Heart right ventricle (tissue), 16 donors: ENCODE data around the gene RASAL2. TPM values are rescaled to one million over a fixed set of nuclear protein-coding genes. Genes with fewer than 3 reads are reported as not detected.
A peak's percentile ranks its signal among the peaks of the same experiment; 100 is the strongest.

Experiments used
- ATAC-seq, 8 donors: fragments of 200-7000 bp; cut with Tn5 transposase; one replicate each; pipeline ENCODE4 v1.9.1; 2020; ENCODE audit warnings: mild to moderate bottlenecking in 8 of 8, moderate library complexity in 8 of 8, moderate number of reproducible peaks in 1 of 8
- DNase-seq, 2 donors: peaks; one replicate each; pipeline ENCODE4 v3.0.0-alpha.2; 2020
- H3K27ac ChIP-seq, 10 donors: fragments of 200-600 bp; sonication (generic) in 2 of 10; one replicate each; pipeline versions ENCODE4 v1.5.0 to v1.8.0; 2020 to 2022; ENCODE audit warnings: mild to moderate bottlenecking in 3 of 10
- H3K27me3 ChIP-seq, 7 donors: fragments of 200-600 bp; one replicate each; pipeline ENCODE4 v1.8.0; 2021 to 2022; ENCODE audit warnings: mild to moderate bottlenecking in 2 of 7
- H3K36me3 ChIP-seq, 9 donors: fragments of 200-600 bp; sonication (generic) in 1 of 9; one replicate each; pipeline versions ENCODE4 v1.5.0 to v1.8.0; 2020 to 2022; ENCODE audit warnings: mild to moderate bottlenecking in 2 of 9
- H3K4me1 ChIP-seq, 9 donors: fragments of 200-600 bp; sonication (generic) in 1 of 9; one replicate each; pipeline versions ENCODE4 v1.5.0 to v1.8.0; 2020 to 2022; ENCODE audit warnings: mild to moderate bottlenecking in 4 of 9
- H3K4me3 ChIP-seq, 10 donors: fragments of 200-600 bp; sonication (generic) in 2 of 10; one replicate each; pipeline versions ENCODE4 v1.5.0 to v1.8.0; 2020 to 2022; ENCODE audit warnings: mild to moderate bottlenecking in 7 of 10, moderate library complexity in 2 of 10
- H3K9me3 ChIP-seq, 11 donors: fragments of 200-600 bp in 10 of 11; sonication (generic) in 2 of 11; one replicate each; pipeline versions ENCODE4 v1.5.0 to v1.8.0; 2013 to 2022; ENCODE audit warnings: mild to moderate bottlenecking in 2 of 11, control low read depth in 1 of 11, moderate library complexity in 1 of 11
- WGBS, 2 donors: extraction: QIAGEN DNeasy Blood & Tissue Kit; methylation state at CpG; one replicate each; pipeline ENCODE4 v1.1.7; 2013; ENCODE audit warnings: inconsistent platforms in 1 of 2; 5-methylcytosine and 5-hydroxymethylcytosine counted together
- intact Hi-C, 10 donors: fragments of 100-400 bp; cut with DNase I; formaldehyde crosslinking; loops; one replicate each; pipeline versions ENCODE4 v1.11.1 to v1.14.2; 2022
- polyA plus RNA-seq, 2 donors: library from polyadenylated mRNA; stranded (reverse); fragments of 200-250 nt; gene quantifications; one replicate each; pipeline ENCODE4 v1.2.3, GENCODE V29; 2013
- total RNA-seq, 10 donors: library from RNA; stranded (reverse); fragmentation: NEBNext Ultra II Directional in 3 of 10; extraction: Animal tissue kit (Norgen Biotek cat#: 25700) in 3 of 10; gene quantifications; one replicate each; pipeline versions ENCODE4 v1.2.1 to v1.2.4, GENCODE V29; 2021 to 2023
- TF ChIP-seq, protein P1 (sequence below), 9 donors: fragments of 200-600 bp; sonication (generic) in 2 of 9; IDR thresholded peaks; one replicate each; pipeline versions ENCODE4 v1.5.0 to v1.8.0; 2021 to 2022; ENCODE audit warnings: antibody characterized with exemption in 9 of 9, mild to moderate bottlenecking in 5 of 9, moderate library complexity in 1 of 9
- donor health status: Arrhythmogenic right ventricular cardiomyopathy.
- donor health status: ischemic (EF 13 %, LVEDD 7.1; RV severe dilation, severe dysfunction).
- donor health status: healthy with polysubstance abuse.
- donor health status: DM: no; HTN: yes; CAD: no.
- donor health status: DM: no; HTN: no; CAD: no.
- donor health status: ischemic (EF 25% LVEDD 6.9; RV normal size, moderate dysfunction).
- donor health status: ischemic (EF 25% LVEDD 5.7; RV mildly dilated, moderate dysfunction).
- donor health status: healthy.
- donor health status: DM: yes; HTN: yes; CAD: no.
- donor health status: Ischemic cardiomyopathy.
- donor health status: ischemic (EF 35%, LVEDD 5.7; RV mildly dilated, moderate dysfunction).
- donor health status: nonischemic (EF 11% LVEDD 7.7; RV severe dilation, severe dysfunction).
- donor health status: DM: yes; HTN: yes; CAD: no.
- donor health status: PGD.
- donor health status: ischemic (EF 29% LVEDD 5.4; RV normal size, mild dysfunction).
- donor health status: nonischemic (EF 23%, LVEDD 6.1; RV moderate dilation, normal function).

The RASAL2 gene
- total and polyA plus RNA-seq, 12 donors: 3.5 to 59.8 (median 36.2) TPM

DNA sequence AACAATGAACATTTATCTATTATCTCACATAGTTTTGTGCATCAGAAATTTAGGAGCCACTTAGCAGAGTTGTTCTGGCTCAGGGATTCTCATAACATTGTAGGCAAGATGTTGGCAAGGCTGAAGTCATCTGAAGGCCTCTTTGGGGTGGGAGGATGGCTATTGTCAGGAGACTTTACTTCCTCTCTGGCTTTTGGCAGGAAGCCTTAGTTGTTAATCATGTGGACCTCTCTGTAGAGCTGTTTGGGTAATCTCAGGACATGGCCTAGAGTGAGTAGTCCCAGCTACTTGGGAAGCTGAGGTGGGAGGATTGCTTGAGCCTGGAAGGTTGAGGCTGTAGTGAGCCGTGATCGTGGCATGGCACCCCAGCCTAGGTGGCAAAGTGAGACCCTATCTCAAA lies 40.2 kb downstream of the RASAL2 start:
- TF ChIP-seq, protein P1, sequence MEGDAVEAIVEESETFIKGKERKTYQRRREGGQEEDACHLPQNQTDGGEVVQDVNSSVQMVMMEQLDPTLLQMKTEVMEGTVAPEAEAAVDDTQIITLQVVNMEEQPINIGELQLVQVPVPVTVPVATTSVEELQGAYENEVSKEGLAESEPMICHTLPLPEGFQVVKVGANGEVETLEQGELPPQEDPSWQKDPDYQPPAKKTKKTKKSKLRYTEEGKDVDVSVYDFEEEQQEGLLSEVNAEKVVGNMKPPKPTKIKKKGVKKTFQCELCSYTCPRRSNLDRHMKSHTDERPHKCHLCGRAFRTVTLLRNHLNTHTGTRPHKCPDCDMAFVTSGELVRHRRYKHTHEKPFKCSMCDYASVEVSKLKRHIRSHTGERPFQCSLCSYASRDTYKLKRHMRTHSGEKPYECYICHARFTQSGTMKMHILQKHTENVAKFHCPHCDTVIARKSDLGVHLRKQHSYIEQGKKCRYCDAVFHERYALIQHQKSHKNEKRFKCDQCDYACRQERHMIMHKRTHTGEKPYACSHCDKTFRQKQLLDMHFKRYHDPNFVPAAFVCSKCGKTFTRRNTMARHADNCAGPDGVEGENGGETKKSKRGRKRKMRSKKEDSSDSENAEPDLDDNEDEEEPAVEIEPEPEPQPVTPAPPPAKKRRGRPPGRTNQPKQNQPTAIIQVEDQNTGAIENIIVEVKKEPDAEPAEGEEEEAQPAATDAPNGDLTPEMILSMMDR (IDR thresholded peaks at IDR 0.05): no peak
- DNase-seq: peak in 1 of 2 donors; percentile 69
- H3K27me3 ChIP-seq: no peaks in the 10 kb centered on the region
- intact Hi-C loops: loop anchor here in 1 of 10 donors (10.0 kb wide), 1 partner anchor 79 kb away; no protein-coding TSS in a partner anchor
- peak overlapping the region in 6 of 10 donors; percentile 18 to 75 (median 46) for H3K27ac ChIP-seq
- H3K36me3 ChIP-seq: no peaks in the 10 kb centered on the region
- peaks cover 3 to 57% (median 41%) of the 10 kb centered on the region in 9 donors for H3K4me1 ChIP-seq
- no peaks in the 10 kb centered on the region for H3K9me3 ChIP-seq
- 42 to 49% methylated on average over 2 of the region's 2 CpGs for WGBS, 2 donors
- ATAC-seq: peak; percentile 88 to 97 (median 92)
- H3K4me3 ChIP-seq: no peak overlapping the region

DNA sequence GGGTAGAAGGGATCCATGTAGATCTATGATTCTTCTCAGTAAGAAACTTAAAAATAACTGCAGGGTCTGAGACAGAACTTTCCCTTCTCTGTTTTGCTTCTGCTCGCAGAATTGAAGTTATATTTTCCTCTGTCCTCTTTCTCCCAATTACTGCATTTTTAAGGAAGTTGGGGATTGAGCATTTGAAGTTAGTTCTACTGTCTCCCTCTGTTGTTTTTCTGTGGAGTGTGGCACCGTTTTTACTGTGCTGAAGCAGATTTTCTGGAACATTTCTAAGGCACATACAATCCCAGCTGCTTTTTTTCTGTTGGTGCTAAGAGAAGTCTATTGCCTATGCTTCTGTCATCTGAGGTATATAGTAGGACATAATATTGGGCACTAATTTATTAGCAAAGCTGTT lies 43.3 kb downstream of the RASAL2 start:
- Histone ChIP-seq H3K27ac (peak overlapping the region in 6 of 10 donors; percentile 3 to 67 (median 38)), H3K27me3 (no peaks in the 10 kb centered on the region), H3K36me3 (no peaks in the 10 kb centered on the region), H3K4me3 (no peak overlapping the region), H3K4me1 (peaks cover 3 to 63% (median 41%) of the 10 kb centered on the region in 9 donors), H3K9me3 (no peaks in the 10 kb centered on the region)
- no peak for DNase-seq
- TF ChIP-seq, protein P1 (IDR thresholded peaks at IDR 0.05): peak in 4 of 9 donors; percentile 19 to 40 (median 32)
- intact Hi-C loops: loop anchor here in 2 of 10 donors (5.0 to 10.0 kb wide), 3 partner anchors 35 to 100 kb away; no protein-coding TSS in a partner anchor
- 20 to 38% methylated on average over 2 of the region's 2 CpGs for WGBS, 2 donors
- peak in 5 of 8 donors; percentile 17 to 70 (median 52) for ATAC-seq

DNA sequence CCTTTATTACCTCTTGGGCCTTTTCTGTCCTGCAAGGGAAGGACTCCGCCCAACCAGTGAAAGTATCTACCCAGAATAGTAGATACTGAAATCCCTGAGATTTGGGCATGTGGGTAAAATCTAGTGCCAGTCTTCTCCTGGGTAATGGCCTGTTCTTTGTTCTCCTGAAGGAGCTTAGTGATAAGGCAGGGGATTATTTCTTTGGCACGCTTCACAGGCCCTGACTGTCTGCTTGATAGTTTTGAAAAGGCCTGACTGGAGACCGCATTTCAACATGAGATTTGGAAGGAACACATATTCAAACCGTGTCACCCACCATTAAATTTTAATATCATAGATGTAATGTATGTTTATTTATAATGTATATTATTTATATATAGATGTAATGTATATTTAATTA lies 48.9 kb downstream of the RASAL2 start:
- no peak for ATAC-seq
- H3K36me3 ChIP-seq: no peaks in the 10 kb centered on the region
- intact Hi-C loops: loop anchor here in 1 of 10 donors (10.0 kb wide), 1 partner anchor 48 kb away; the partner anchor contains the start of gene RASAL2

DNA sequence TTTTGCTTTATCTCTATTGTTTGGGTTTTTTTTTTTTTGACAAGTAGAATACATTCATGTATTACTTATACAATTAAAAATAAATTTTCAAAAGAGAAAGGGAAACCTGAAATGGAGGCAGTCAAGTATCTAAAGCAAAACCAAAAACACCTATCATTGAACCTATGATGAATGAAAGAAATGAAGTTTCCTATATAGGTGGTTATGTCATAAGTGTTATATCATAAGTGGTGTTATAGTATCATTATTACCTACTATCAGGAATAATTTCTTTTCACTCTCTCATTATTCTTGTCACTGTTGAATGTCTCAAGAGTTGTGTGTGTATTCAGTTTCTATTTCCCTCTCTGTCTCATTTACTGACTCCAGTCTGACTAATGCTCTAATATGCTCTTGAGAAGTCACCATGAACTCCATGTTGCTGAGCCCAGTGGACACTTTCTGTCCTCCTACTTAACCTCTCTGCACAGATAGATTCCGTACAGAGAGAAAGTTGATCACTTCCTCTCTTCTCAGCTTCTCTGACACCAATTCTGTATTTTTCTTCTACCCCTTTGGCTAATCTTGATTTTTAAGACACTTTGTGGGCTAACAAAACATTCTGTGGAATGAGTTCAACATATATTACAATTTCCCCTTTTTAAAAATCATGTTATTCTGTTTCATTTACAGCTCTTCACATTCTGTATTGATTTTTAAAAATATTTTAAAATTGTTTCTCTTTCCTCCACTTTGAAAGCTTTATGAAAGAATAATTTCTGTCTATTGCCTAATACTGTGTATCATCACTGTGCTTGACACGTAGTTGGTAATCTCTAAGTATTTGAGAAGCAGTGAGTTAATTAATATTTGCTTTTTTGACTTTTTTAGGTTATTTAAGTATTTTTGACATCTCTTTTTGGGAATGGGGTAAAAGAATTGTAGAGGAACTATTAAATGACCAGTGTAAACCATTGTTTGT lies 50.1 kb downstream of the RASAL2 start:
- peak in 1 of 8 donors; percentile 41 for ATAC-seq

More for the DNA sequence above, 48.9 kb downstream of the RASAL2 start:
- Histone ChIP-seq H3K27ac (no peak overlapping the region), H3K9me3 (no peaks in the 10 kb centered on the region), H3K27me3 (no peaks in the 10 kb centered on the region), H3K4me3 (no peak overlapping the region), H3K4me1 (peaks cover 3 to 54% (median 17%) of the 10 kb centered on the region in 9 donors)
- TF ChIP-seq, protein P1 (IDR thresholded peaks at IDR 0.05): no peak
- DNase-seq: no peak
- WGBS, 2 donors: 65 to 77% methylated on average over 4 of the region's 4 CpGs

More for the DNA sequence above, 50.1 kb downstream of the RASAL2 start:
- Histone ChIP-seq H3K27me3 (no peaks in the 10 kb centered on the region), H3K27ac (no peak overlapping the region), H3K9me3 (no peaks in the 10 kb centered on the region), H3K4me1 (peaks cover 0 to 48% (median 7%) of the 10 kb centered on the region in 9 donors), H3K4me3 (no peak overlapping the region), H3K36me3 (no peaks in the 10 kb centered on the region)
- intact Hi-C loops: loop anchor here in 1 of 10 donors (10.0 kb wide), 1 partner anchor 49 kb away; the partner anchor contains the start of gene RASAL2
- DNase-seq: no peak
- TF ChIP-seq, protein P1 (IDR thresholded peaks at IDR 0.05): no peak
- 82 to 86% methylated on average over 2 of the region's 2 CpGs for WGBS, 2 donors
